HUDEP-2 (cell line): ENCODE measurements around the gene ESRRG.

Source experiments
- DNase-seq, 76 experiments: peaks; one replicate each; lab custom pipeline; 2025; ENCODE audit not compliant: unreplicated experiment in 76 of 76; lab: John Stamatoyannopoulos, UW

ESRRG gene

DNA sequence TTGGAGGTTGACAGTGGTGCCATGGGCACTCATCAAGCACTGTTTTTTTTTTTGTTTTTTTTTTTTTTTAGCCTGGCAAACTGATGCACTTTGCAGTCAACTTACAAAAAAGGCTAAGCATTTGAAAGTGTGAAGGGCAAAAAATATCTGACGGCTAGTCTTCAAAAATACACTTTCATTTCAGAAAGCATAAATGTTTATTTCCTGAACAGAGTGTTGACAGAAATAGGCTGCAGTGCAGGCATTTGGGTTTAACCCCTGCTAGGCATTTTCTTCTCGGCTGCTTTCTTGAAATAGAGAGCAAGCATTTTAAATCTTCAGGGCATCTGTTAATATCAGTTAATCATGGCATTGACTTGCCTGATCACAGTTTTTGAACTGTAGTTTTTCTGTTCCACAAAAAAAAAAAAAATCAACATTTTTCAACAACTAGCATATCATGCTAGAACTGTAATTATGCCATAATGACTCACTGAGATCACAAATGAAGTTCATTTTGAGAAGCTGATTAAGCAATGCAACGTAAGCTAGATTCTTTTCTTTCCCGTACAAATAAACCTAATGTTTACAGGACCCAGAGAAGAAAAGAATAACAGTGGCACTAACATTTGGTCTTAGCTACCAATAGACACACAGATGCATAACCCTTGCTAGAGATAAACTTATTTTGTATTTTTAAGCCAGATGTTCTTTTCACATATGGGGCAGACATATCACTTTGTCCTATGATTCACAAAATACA lies 199.6 kb downstream of the ESRRG start:
- no peak for DNase-seq

DNA sequence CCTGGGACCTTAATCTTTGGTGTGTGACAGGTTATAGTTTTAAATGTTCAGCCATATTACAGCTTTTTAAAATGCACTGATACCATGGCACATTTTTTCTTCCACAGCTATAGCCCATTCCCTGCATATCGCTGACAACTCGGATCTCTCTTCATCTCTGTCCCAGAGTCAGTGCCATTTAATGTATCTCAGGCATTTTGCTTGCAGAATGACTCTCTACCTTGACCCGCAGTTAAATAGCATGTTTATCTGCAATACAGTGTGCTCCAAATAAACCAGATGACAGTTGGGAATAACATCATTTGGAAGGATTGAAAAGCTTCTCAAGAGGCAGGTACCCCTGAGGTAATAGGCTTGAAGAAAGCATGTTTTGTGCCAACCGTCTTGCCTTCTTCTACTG lies 200.2 kb downstream of the ESRRG start:
- DNase-seq = no peak

DNA sequence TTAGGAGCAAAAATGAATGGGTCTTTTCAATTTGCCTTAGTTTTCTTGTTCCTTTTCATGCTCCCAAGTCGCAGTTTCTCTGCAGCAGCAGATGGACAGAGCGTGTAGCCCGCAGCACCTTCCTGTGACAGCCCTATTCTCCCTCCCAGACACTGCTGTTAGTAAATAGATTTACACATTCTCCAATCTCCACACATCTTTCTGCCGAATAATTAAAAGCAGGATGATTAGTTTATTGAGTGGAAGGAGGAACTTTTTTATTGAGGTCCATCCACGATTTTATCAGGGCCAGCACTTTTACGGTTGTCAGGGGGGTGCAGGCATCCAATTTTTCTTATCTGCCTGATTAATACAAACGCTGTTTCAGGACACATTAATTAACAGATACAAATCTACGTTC lies 201.8 kb downstream of the ESRRG start:
- DNase-seq = no peak

DNA sequence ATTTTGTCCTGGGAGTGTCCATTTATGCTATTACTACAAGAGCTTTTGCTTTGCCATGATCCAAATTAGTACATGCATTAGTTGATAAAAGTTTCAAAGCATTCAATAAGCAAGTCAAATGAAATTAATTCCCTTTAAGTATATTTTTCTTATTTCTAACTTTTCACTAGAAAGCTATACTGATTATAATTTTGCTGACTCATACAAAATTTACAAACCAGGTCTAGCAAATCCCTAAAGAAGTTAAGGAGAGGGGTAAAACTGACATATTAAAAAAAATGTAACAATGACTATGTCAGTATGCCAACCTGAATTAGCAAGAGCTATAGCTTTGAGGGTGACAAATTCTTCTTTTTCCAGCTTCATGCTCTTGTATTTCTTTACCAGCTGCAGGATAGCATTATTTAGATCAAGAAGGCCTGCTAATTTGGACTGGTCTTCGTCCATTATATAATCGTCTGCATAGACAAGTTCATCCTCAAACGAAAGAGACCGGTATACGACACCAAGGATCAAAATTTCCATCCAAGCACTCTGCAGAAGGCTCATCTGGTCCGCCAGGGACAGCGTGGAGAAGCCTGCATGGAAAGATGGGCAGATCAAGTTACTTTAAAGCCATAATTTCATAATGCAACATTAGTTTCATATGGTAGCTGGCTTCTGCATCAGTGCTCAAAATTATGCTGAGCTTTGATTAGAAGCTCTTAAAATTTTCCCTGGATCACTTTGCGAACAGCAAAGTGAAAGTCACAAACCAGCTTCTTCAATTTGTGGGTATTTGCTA lies 204.2 kb downstream of the ESRRG start:
- DNase-seq = no peak

DNA sequence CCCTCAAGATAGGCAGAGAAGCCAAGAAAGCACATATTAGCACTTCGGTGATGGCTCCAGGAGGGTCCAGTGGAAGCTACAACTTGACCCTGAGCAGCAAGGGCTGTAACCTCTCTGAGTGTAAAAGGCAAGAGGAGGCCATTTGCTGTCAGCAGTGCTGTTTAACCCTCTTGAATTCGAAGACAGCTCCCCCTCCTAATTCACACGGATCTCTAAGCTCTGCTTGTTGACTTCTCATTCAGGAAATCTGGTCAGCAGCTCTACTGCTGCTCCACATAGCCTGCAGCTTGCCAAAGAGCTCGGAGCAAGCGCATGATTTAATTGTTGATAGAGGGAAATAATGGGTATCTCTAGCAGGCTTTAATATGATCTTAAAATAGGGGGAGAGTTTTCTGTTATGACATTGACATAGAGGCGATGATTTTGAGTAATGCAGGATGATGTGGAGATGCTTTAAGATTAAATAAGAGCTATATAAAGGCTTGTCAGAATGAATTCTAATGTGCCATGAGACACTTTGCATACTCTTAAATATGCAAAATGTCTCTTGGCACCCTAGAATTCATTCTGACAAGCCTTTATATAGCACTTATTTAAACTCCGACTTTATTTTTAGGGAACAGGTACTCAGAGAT lies 220.6 kb downstream of the ESRRG start:
- no peak for DNase-seq

DNA sequence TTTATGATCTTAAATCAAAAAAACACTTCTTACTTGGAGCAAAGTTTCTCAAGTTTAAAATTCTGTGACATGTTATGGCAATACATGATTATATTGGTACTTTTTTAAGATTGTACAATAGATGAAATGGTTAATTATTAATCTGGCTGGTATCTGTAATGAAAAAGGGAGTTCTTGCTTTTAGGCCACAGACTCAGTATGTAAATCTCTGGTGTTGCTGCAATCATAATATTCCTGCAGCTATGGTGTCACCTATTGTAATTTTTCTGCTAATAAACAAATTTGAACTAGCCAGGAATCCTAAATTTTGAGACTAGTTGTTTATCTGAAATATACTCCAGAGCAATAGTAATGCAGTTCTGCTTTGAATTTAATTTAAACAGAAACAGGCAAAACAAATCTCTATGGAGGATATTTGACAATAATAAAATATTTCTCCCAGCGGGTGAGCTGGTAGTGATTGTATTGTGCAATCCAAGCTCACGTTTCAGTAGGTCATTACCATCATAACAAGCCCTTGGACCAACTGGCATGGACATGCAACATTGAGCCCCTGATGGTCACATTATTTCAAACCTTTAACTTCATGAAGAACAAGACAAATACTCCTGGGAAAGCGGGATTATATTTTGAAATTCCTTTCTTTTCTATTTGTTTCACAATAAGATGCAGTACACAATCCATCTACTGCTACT lies 222.8 kb downstream of the ESRRG start:
- DNase-seq = no peak

DNA sequence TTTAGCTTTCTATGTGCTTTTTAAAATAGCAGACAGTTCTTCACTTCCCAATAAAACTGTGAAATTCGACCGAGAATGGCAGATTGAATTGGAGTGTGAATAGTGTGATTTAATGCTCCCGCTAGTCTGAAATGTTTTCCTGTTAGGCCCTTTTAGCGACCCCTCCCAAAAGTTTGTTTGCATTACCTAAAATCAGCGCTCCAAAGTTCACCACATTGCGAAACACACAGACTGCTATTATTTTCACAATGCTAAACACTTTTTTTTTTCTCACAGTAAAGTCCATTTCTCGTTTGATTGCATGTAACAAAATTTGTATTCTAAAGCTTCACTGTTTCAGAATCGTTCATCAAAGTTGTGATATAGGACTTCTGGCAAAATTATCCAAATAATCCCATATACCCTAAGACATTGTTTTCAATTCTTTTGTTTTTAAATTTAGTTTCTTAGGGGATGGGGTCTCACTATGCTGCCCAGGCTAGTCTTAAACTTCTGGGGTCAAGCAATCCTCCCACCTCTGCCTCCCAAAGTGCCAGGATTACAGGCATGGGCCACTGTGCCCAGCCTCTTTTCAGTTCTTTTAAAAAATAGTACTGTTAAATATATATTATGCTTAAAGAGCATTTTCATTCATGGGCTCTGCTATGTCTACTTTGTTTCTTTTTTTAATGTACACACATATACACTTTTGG lies 223.5 kb downstream of the ESRRG start:
- DNase-seq = no peak

DNA sequence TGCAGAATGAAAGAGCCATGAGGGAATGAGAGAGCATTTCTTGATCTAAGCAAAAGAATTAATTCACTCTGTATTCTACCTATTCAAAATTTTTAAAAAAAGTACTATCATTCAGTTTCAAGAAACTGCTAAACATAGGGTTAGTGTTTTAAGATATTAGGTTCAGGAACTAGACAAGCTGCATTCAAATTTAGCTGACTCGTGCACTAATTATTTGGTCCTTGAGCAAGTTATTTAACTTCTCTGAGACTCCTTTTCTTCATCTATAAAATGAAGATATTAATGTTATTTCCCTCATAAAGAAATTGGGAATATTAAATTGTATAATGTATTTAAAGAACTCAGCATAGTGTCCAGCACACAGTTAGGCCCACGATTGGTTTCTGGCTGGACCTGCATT lies 225.0 kb downstream of the ESRRG start:
- DNase-seq = no peak

DNA sequence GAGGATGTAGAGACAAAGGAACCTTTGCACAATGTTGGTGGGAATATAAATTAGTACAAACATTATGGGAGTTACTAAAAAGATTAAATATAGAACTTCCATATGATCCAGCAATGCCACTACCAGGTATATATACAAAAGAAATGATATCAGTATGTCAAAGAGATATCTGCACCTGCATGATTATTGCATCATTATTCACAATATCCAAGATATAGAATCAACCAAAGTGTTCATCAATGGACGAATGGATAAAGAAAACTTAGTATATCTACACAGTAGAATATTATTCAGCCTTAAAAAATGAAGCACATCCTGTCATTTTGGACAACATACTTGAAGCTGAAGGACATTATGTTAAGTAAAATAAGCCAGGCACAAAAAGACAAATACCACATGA lies 238.2 kb downstream of the ESRRG start:
- no peak for DNase-seq

DNA sequence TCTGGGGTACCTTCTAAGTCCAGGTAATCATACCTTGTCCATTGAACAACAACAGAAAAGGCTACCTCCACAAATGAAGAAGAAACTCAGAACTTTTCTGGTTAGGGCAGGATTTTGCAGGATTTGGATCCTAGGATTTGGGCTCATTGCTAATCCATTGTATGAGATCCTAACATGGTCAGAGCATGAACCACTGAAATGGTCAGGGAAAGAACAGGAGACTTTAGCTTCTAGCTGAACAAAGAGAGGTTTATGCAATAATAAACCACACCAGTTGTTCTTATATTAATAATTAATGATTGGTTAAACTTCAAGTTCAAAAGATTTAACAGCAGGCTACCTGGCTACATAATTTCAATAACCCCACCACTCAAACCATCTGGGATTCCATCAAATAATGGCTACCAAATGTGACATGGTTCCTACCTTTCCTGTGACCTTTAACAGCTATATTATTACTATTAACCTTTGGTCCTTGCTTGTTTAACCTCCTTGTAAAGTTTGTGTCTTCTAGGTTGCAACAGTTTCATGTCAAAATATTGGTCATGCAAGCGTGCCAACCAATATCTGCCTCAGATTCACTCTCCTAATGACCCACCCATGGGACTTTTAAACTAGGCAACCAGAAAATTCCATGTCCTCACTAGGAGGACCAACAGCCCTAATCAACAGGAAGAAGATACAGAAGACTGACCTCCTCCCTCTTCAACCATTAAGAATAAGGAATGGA lies 239.4 kb downstream of the ESRRG start:
- no peak for DNase-seq

DNA sequence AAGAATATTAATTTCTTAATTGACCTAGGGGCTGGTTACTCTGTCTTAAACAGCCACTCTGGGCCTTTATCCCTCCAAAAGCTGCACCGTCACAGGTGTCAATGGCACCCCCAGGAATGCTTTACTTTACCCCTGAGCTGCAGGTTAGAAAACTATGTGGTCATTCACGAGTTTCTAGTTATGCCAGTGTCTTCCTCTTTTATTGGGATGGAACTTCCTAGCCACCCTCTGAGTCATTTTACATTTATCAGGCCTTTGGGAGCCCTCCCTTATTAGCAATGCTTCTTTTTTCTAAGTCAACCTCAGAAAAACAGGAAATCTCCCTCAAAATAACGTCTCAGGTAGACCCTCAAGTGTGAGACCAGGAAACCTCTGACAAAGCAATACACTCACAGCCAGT lies 240.6 kb downstream of the ESRRG start:
- no peak for DNase-seq

DNA sequence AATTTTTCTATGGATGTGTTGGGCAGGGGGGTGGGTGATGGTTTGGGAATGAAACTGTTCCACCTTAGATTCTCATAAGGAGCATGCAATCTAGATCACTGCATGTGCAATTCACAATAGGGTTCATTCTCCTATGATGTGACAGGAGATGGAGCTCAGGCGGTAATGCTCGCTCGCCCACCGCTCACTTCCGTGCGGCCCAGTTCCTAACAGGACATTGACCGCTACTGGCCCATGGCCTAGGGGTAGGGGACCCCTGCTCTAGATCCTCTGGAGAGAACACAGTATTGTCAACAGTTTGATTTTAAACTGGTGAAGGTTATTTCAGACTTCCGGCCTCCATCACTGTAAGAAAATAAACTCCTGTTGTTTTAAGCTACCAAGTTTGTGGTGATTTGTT lies 245.0 kb downstream of the ESRRG start:
- DNase-seq = no peak

DNA sequence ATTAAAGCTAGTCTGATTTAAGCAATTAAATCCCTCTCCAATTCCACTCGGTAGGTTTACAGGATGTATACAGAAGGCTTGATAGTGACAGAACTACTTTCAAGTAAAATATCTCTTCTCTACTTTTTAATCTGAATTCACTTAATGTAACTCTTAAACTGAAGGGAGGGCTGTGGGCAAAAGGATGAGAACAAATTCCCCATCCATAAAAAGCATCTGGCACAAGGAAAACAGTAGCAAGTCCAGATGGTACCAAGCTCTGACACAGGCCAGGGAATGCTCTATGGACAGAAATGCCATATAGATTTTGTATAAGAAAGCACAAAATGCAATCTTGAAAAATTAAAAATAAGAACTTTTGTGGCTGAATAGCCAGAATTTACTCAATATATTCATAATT lies 246.9 kb downstream of the ESRRG start:
- DNase-seq = no peak

DNA sequence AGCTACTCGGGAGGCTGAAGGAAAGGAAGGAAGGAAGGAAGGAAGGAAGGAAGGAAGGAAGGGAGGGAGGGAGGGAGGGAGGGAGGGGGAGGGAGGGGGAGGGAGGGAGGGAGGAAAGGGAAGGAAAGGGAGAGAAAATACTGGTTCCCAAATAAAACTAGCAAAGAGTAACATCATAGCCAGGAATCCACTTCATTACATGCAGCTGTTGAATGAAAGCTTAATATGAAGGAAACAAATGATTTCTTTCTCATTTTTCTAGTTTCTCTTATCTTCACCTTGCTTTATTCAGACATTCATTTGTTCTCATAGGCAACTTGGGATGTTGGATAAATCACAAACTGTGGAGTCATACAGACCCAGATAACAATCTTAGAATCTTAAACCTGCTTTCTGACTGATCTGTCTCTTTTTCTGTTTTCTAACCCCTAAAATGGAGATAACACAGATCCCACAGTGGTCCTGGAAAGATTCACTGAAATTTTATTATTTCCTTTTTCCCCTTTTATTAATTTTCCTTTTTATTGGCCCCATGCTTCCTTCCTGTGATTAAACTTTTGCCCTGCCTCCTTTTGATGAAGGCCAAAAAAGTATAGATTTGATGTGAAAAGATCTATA lies 247.5 kb downstream of the ESRRG start:
- DNase-seq = no peak

DNA sequence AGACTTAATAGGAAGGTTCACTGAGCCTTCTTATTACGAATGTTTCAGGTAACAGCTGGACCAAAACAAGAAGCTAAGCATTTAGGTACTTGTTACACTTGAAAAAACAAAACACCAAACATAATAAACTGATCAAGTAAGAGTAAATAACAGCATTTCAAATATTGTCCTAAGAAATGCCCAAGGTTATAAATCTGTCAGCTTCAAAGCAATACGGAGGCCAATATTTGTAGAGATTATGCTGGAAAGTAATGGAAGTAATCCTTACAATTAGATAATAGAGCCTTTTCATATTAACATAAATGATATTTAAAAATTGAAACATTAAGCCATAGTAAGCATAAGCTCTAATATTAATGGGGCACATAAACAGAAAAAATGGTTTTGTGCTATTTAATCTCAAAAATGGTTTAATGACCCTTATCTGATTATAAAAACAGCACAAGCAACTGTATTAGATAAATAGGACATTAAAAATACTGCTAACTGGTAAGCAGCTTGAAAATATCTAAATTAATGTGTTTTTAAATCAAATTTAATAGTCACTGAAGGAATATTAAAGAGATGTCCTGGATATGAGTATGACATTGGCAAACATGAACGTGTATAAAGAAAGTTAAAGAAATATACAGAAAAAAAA lies 256.9 kb downstream of the ESRRG start:
- no peak for DNase-seq

DNA sequence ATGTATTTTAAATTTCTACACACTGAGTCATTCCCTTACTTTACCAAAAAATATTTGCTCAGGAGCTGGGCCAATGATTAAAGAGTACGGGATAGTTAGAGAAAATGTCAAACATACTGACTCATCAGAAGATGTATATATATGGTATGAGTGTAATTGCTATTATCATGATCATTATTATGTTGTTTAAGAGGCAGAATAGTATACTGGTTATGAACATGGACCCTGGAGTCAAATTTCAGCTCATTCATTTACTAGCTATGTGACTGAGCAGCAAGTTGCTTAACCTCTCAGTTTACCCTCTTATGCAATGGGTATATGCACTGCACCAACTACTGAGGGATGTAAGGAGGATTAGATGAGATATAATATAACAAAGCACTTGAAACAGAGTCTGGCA lies 258.7 kb downstream of the ESRRG start:
- DNase-seq = no peak

DNA sequence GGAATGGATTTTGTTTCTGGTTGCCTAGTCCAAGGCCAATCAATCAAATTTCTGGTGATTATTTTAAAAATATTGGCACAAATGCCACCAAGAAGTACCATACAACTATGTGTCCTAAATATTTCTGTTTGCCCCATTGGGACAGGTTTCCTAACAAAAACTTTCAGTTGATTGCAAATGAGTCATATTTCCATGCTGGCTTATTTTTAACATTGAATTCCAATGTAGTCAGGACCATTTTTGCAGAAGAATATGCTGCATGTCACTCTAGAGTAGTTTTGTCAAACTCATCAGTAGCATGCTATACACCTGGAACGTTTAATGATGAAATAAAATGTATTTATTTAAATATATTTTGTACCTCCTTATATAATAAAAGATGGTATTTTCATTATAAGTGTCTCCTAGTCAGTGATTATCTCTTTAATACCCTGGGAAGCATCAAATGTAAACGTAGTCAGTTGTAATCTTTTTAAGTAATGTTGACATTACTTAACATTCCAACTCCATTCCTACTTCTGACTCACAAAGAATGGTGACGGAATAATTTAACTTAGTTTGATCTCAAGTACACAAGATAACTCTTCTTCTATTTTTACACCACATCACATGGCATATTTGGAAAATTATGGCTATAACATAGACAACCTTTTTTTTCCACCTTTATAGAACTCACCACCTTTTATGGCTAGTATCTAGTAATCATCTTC lies 261.0 kb downstream of the ESRRG start:
- no peak for DNase-seq

DNA sequence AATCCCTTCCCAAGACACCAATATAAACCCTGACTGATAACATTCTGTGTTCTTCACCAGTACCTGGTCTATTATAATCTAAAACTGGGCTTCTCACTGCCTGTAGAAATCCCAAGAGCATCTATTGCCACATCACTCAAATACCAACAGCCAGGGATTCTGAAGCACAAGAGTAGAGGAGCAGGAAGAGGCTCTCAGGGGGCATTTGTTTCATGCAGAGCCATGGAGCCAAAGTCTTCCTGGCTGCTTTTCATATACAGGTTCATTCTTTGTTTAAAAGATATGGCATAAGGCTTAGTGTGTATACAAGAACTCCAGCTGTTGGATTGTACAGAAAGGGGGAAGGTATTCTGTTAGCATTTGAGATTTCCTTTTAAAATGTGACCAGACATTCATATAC lies 261.8 kb downstream of the ESRRG start:
- DNase-seq = no peak
